Raji (cell line): ENCODE data around the gene CELF1.
A peak's percentile ranks its signal among the peaks of the same experiment; 100 is the strongest.

Experiments used
- POLR2A ChIP-seq: IDR thresholded peaks from 2 replicates; pipeline ENCODE4 v1.6.1; 2011; ENCODE audit warnings: low read depth, low read length, control low read depth; ENCODE audit not compliant: insufficient read depth

Gene CELF1

GRCh38 chr11:47440054-47440476 is 112.9 kb downstream of the CELF1 start:
- TF ChIP-seq POLR2A = no peak

DNA sequence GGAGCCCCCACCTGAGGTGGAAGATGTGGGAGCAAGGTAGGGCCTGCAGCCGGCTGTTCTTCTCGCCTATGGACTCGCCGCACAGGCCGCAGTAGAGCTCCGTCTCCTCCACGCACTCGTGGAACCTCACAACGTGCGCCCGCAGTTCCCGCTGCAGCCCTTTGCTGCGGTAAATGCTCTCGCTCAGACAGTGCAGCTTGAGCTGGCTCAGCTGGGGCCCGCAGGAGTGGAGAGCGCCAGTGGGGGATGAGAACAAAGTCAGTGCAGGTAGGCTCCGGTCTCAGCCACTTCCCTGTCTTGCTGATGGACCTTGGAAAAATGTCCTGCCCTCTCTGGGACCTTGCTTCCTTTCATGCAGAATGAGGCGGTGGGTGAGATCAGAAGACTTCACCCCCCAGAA is 114.2 kb downstream of the CELF1 start:
- no peak for TF ChIP-seq POLR2A

DNA sequence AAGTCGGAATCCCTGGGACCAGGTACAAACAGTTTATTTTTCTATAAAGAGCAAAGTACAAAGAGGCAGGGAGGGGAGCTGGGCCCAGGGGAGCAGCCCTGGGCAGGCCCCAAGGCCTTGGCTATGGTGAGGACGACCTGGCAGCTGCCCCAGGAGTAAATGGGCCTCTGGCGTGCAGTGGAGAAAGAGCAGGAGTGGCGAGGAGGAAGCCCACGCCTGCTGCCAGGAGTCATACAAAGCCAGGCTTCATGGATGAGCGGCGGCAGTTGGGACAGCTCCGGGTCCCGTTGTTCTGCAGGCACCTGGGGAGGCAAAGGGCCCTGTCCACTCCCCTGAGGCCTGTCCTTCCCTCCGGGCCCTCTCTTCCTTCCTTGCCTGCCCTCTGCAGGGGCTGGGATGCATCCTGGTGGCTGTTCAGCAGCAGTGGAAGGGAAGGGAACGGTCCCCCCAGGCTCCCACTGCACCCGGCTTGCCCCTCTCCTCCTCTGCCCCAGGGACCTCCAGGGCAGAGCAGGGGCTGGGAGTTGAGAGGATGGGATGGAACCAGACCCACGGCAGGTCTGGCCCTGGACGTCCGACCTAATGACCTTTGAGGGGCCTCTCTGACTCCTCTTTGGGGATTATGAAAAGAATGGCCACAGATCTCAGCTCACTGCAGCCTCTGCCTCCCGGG is 115.0 kb downstream of the CELF1 start:
- no peak for TF ChIP-seq POLR2A

DNA sequence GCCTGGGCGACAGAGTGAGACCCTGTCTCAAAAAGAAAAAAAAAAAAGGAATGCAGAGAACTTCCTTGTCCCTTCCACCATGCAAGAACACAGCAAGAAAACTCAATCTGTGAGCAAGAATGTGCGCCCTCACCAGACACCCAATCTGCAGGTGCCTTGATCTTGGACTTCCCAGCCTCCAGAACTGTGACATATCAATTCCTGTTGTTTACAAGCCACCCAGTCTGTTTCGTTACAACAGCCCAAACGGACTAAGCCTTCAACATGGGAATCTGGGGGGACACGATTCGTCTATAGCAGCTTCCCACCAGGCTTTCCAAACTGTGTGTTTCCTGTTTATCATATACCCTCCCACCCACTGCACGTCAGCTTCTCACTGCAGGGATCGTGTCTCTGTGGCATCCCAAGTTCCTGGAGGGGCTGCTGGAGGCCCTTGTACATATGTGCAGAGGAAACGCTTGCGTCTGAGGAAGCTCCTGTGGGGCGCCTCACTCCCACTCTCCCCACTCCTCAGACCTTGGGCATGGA is 115.7 kb downstream of the CELF1 start:
- no peak for TF ChIP-seq POLR2A

GRCh38 chr11:47436726-47437125 is 116.2 kb downstream of the CELF1 start:
- TF ChIP-seq POLR2A = no peak

DNA sequence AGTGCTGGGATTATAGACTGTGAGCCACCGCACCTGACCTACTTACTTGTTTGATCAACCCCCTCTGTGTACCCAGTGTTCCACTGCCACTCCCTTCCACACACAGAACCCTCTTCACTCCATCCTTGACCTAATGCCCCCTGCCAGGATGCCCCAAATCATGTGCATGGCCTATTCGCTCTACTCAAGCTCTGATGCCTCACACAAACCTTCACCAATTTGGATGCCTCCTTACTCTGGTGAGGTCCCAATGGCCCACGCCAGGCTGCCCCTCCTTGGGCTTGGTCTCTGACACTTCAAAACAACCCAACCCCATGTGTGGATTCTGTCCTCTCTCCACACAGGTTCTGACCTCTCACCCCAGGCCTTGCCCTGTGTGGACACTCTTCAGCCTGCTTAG is 117.2 kb downstream of the CELF1 start:
- TF ChIP-seq POLR2A = no peak

GRCh38 chr11:47434011-47434786 is 118.7 kb downstream of the CELF1 start:
- no peak for TF ChIP-seq POLR2A

DNA sequence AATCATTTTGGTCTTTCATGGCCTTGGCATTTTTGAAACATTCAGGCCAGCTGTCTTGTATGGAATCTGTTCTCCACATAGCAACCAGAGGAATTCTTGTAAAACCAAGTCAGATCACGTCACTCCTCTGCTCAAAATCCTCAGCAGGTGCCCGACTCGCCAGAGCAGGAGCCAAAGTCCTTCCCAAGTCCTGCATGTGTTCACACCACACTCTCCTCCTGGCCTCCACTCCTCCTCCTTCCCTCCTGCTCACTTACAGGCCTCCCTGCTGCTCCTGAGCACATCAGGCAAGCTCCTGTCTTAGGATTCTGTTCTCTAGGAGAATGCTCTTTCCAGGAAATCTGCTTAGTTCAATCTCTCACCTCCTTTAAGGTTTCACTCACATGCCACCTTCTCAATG is 119.8 kb downstream of the CELF1 start:
- TF ChIP-seq POLR2A = no peak

- no peak for TF ChIP-seq POLR2A
Observed at GRCh38 chr11:47431356-47432083, 121.4 kb downstream of the CELF1 start.

GRCh38 chr11:47430524-47430923 is 122.4 kb downstream of the CELF1 start:
- no peak for TF ChIP-seq POLR2A

- peak; percentile 63 for TF ChIP-seq POLR2A
Observed at GRCh38 chr11:47426062-47426956, 126.6 kb downstream of the CELF1 start, which contains the start of gene PSMC3. Gene PSMC3, minus strand, starts transcription at chr11:47426439. Its CDS starts 160 bp downstream, at chr11:47426279.

- TF ChIP-seq POLR2A = no peak
Observed at GRCh38 chr11:47425611-47426010, 127.3 kb downstream of the CELF1 start.

- TF ChIP-seq POLR2A = no peak
Observed at GRCh38 chr11:47418454-47419259, 134.3 kb downstream of the CELF1 start.

DNA sequence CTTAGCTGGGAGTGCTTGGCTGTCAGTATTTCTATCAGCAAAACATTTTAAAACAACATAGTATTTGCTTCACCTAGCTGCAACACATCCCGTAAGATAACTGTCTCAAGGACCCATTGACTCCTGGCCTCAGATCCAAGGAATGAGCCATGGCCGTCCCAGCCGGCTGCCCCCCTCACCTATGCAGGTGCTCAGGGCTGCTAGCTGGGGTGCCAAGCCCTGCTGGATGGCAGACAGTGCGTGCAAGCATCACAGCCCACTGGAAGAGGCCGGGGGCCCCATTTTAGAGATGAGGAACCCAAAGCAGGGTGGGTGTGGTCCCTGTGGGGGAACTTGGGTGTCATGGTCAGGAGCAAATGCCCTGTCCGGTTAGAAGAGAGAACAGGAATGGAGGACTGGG is 135.2 kb downstream of the CELF1 start:
- no peak for TF ChIP-seq POLR2A
